H1 (cell line): Measurements from ENCODE around the gene TMC6. TPM values are rescaled to one million over a fixed set of nuclear protein-coding genes. Genes with fewer than 3 reads are reported as not detected.

ENCODE experiments used
- CTCF ChIA-PET: fragments of 300-600 bp; sonication (Branson Sonifier 250); formaldehyde crosslinking; loops from one replicate; lab custom pipeline; 2021; ENCODE audit not compliant: partially characterized antibody; lab: Charles Lee
- POLR2A ChIA-PET: fragments of 300-600 bp; sonication (Branson Sonifier 250); formaldehyde crosslinking; loops from one replicate; lab custom pipeline; 2021; ENCODE audit warnings: inconsistent platforms; ENCODE audit not compliant: partially characterized antibody; lab: Charles Lee
- DNase-seq, 2 experiments: peaks; one replicate each; pipeline versions ENCODE4 v3.0.0 to v3.0.0-alpha.2; 2010 to 2022; ENCODE audit warnings: low spot score in 2 of 2, low read depth in 1 of 2, mixed read lengths in 1 of 2
- FAIRE-seq: peaks from 2 replicates; lab custom pipeline; 2011; peaks lifted over from hg19 to GRCh38; lab: Jason Lieb, UNC
- H2AFZ ChIP-seq: 2 replicates; pipeline ENCODE4 v1.8.1; 2012; ENCODE audit warnings: low read length, inconsistent platforms
- H2AK5ac ChIP-seq: 2 replicates; pipeline ENCODE4 v1.6.1; 2013; ENCODE audit warnings: low read depth, low read length
- H2BK120ac ChIP-seq: replicated peaks from 2 replicates; pipeline ENCODE3; 2013; ENCODE audit warnings: low read depth, low read length, inconsistent platforms
- H2BK12ac ChIP-seq: 2 replicates; pipeline ENCODE4 v1.6.1; 2013; ENCODE audit warnings: low read depth, low read length
- H2BK15ac ChIP-seq: 2 replicates; pipeline ENCODE4 v1.6.1; 2013; ENCODE audit warnings: low read length
- H2BK20ac ChIP-seq: 2 replicates; pipeline ENCODE4 v1.6.1; 2013; ENCODE audit warnings: low read length
- H2BK5ac ChIP-seq: 2 replicates; pipeline ENCODE4 v1.6.1; 2013; ENCODE audit warnings: low read depth, low read length
- H3K14ac ChIP-seq: 2 replicates; pipeline ENCODE4 v1.6.1; 2013; ENCODE audit warnings: inconsistent platforms; ENCODE audit not compliant: insufficient read length
- H3K18ac ChIP-seq: 2 replicates; pipeline ENCODE4 v1.6.1; 2013; ENCODE audit warnings: low read length; ENCODE audit errors: extremely low read depth
- H3K23ac ChIP-seq: 2 replicates; pipeline ENCODE4 v1.6.1; 2013; ENCODE audit warnings: inconsistent platforms; ENCODE audit not compliant: insufficient read length
- H3K23me2 ChIP-seq: 2 replicates; pipeline ENCODE4 v1.6.1; 2013; ENCODE audit warnings: low read depth, low read length
- H3K27ac ChIP-seq: 2 replicates; pipeline ENCODE4 v1.6.1; 2011; ENCODE audit warnings: low read depth, low read length, inconsistent platforms
- H3K27me3 ChIP-seq, 4 experiments: replicated peaks in 1 of 4; 1 replicate in 1 of 4; 2 replicates in 3 of 4; pipeline versions ENCODE4 v1.6.1 to v1.8.1; 2011 to 2013; ENCODE audit warnings: low read length in 3 of 4, mild to moderate bottlenecking in 3 of 4, inconsistent platforms in 2 of 4, mixed read lengths in 2 of 4, moderate library complexity in 1 of 4; ENCODE audit not compliant: control insufficient read depth in 3 of 4, insufficient read depth in 3 of 4; ENCODE audit errors: extremely low read depth in 1 of 4
- H3K36me3 ChIP-seq, 4 experiments: 2 replicates each; pipeline versions ENCODE4 v1.6.1 to v1.8.1; 2011 to 2013; ENCODE audit warnings: mild to moderate bottlenecking in 4 of 4, low read length in 3 of 4, moderate library complexity in 2 of 4, control low read depth in 1 of 4, inconsistent platforms in 1 of 4; ENCODE audit not compliant: insufficient read depth in 4 of 4, control insufficient read depth in 2 of 4
- H3K4ac ChIP-seq: replicated peaks from 2 replicates; pipeline ENCODE3; 2013; ENCODE audit warnings: low read length, low read depth, mixed read lengths, inconsistent platforms; ENCODE audit not compliant: insufficient read length
- H3K4me1 ChIP-seq, 4 experiments: replicated peaks in 1 of 4; 1 replicate in 1 of 4; 2 replicates in 3 of 4; pipeline versions ENCODE4 v1.6.1 to v1.8.1; 2011 to 2013; ENCODE audit warnings: low read length in 3 of 4, inconsistent platforms in 2 of 4, mixed read lengths in 1 of 4; ENCODE audit not compliant: insufficient read depth in 4 of 4, control insufficient read depth in 3 of 4
- H3K4me2 ChIP-seq, 2 experiments: 2 replicates each; pipeline versions ENCODE4 v1.6.1 to v1.8.1; 2011 to 2013; ENCODE audit warnings: low read depth in 2 of 2, low read length in 2 of 2, control low read depth in 1 of 2, inconsistent platforms in 1 of 2, mild to moderate bottlenecking in 1 of 2; ENCODE audit not compliant: insufficient read depth in 1 of 2
- H3K4me3 ChIP-seq, 4 experiments: fragments of 200-600, 300-600 bp in 1 of 4; sonication (generic), shearing (Covaris generic), sonication (Bioruptor Twin) in 1 of 4; 2 replicates each; pipeline versions ENCODE4 v1.5.1 to v1.8.1; 2011 to 2016; ENCODE audit warnings: low read length in 4 of 4, low read depth in 3 of 4, control low read depth in 2 of 4, inconsistent platforms in 2 of 4, mild to moderate bottlenecking in 2 of 4, mixed read lengths in 1 of 4, moderate library complexity in 1 of 4; ENCODE audit not compliant: insufficient read depth in 2 of 4; ENCODE audit errors: extremely low read depth in 1 of 4
- H3K56ac ChIP-seq: replicated peaks from 2 replicates; pipeline ENCODE3; 2013; ENCODE audit warnings: low read depth, mild to moderate bottlenecking, mixed read lengths, low read length, inconsistent platforms; ENCODE audit not compliant: insufficient read length
- H3K79me1 ChIP-seq: 2 replicates; pipeline ENCODE4 v1.6.1; 2013; ENCODE audit warnings: low read depth, low read length, control low read depth
- H3K79me2 ChIP-seq, 2 experiments: 2 replicates each; pipeline versions ENCODE4 v1.6.1 to v1.8.1; 2012 to 2013; ENCODE audit warnings: low read length in 2 of 2, mild to moderate bottlenecking in 2 of 2, inconsistent platforms in 1 of 2; ENCODE audit not compliant: insufficient read depth in 2 of 2, control insufficient read depth in 1 of 2
- H3K9ac ChIP-seq, 4 experiments: replicated peaks in 1 of 4; 1 replicate in 1 of 4; 2 replicates in 3 of 4; pipeline versions ENCODE4 v1.6.1 to v1.8.1; 2011 to 2013; ENCODE audit warnings: low read depth in 3 of 4, low read length in 3 of 4, control low read depth in 2 of 4, mild to moderate bottlenecking in 2 of 4, moderate library complexity in 2 of 4, inconsistent platforms in 1 of 4; ENCODE audit errors: extremely low read depth in 1 of 4
- H3K9me3 ChIP-seq, 2 experiments: 2 replicates each; pipeline versions ENCODE4 v1.6.1 to v1.8.1; 2012 to 2013; ENCODE audit warnings: mild to moderate bottlenecking in 2 of 2, moderate library complexity in 2 of 2, control low read depth in 1 of 2, inconsistent platforms in 1 of 2, low read depth in 1 of 2, low read length in 1 of 2, mixed read lengths in 1 of 2; ENCODE audit not compliant: insufficient read depth in 2 of 2
- H4K20me1 ChIP-seq, 2 experiments: replicated peaks in 1 of 2; 2 replicates each; pipeline versions ENCODE3 to v1.8.1; 2011 to 2013; ENCODE audit warnings: inconsistent platforms in 2 of 2, low read length in 2 of 2, mild to moderate bottlenecking in 1 of 2; ENCODE audit not compliant: insufficient read depth in 2 of 2, control insufficient read depth in 1 of 2
- H4K5ac ChIP-seq: 2 replicates; pipeline ENCODE4 v1.6.1; 2013; ENCODE audit warnings: low read length, low read depth, mixed read lengths, inconsistent platforms; ENCODE audit not compliant: insufficient read length
- H4K8ac ChIP-seq: 2 replicates; pipeline ENCODE4 v1.8.0; 2013; ENCODE audit warnings: mild to moderate bottlenecking, moderate library complexity, low read length, inconsistent platforms; ENCODE audit not compliant: insufficient read depth; ENCODE audit errors: extremely low read depth
- H4K91ac ChIP-seq: replicated peaks from 2 replicates; pipeline ENCODE3; 2013; ENCODE audit warnings: low read length, mixed read lengths, inconsistent platforms; ENCODE audit not compliant: insufficient read length
- CTBP2 ChIP-seq: IDR thresholded peaks from 2 replicates; pipeline ENCODE4 v1.7.0; 2011; ENCODE audit warnings: borderline replicate concordance, mild to moderate bottlenecking, moderate library complexity, mixed read lengths, low read length; ENCODE audit not compliant: insufficient read depth, insufficient read length
- NANOG ChIP-seq: IDR thresholded peaks from 2 replicates; pipeline ENCODE4 v1.6.1; 2011; ENCODE audit warnings: low read length, low read depth, mild to moderate bottlenecking, inconsistent platforms; ENCODE audit not compliant: insufficient read depth, poor library complexity, severe bottlenecking
- SUZ12 ChIP-seq: fragments of 200-600 bp; sonication (generic); IDR thresholded peaks from 2 replicates; pipeline ENCODE4 v1.6.1; 2012; ENCODE audit warnings: mild to moderate bottlenecking, inconsistent platforms, low read length, moderate library complexity, mixed read lengths
- WGBS, 2 experiments: shearing (Covaris generic) in 1 of 2; methylation state at CpG; one replicate each; pipeline versions ENCODE4 v1.1.6 to v1.1.7; 2013 to 2015; ENCODE audit warnings: low lambda C conversion rate in 2 of 2, mixed read lengths in 2 of 2, inconsistent platforms in 1 of 2, low coverage in 1 of 2, missing lambda C conversion rate in 1 of 2; ENCODE audit not compliant: insufficient replicate concordance in 2 of 2, insufficient coverage in 1 of 2, insufficient read length in 1 of 2; ENCODE audit errors: extremely low coverage in 1 of 2, missing lambda C conversion rate in 1 of 2; 5-methylcytosine and 5-hydroxymethylcytosine counted together
- polyA plus RNA-seq, 7 experiments: library from polyadenylated mRNA; depleted of rRNA in 3 of 7; stranded (reverse) in 5 of 7; unstranded in 2 of 7; fragments of >200 nt in 5 of 7; fragments of 200-250 nt in 2 of 7; gene quantifications; 1 replicate in 5 of 7; 2 replicates in 1 of 7; 4 replicates in 1 of 7; pipeline versions ENCODE4 v1.2.1 to v1.2.3, GENCODE V29; 2011 to 2013; ENCODE audit warnings: missing spikeins in 2 of 7, mixed read lengths in 2 of 7
- total RNA-seq: library from RNA; stranded (reverse); fragmentation: NEBNext Ultra II Directional; extraction: Animal tissue kit (Norgen Biotek cat#: 25700); gene quantifications from 2 replicates; pipeline ENCODE4 v1.2.1, GENCODE V29; 2021

Gene TMC6
- total and polyA plus RNA-seq, 2 of the 8 experiments (the other 6 are each of a cell fraction or from before 2014, with no cell fraction given): 39.4 to 77.6 TPM

GRCh38 chr17:78101112-78101511, 27.4 kb downstream of the TMC6 start:
- Histone ChIP-seq H4K5ac (no peak overlapping the region), H3K27ac (no peak overlapping the region), H2AK5ac (no peak overlapping the region), H3K4me2 (no peak overlapping the region), H4K91ac (no peak overlapping the region), H2BK15ac (no peak overlapping the region), H3K18ac (no peak overlapping the region), H4K8ac (no peak overlapping the region), H3K9me3 (peaks cover 7 to 13% of the 10 kb centered on the region in 2 experiments; a peak in 3 of 4 replicates), H2BK12ac (no peak overlapping the region), H3K14ac (no peak overlapping the region), H3K27me3 (no peaks in the 10 kb centered on the region), H3K79me1 (no peaks in the 10 kb centered on the region), H3K9ac (no peak overlapping the region), H3K4ac (no peak overlapping the region), H2BK5ac (no peak overlapping the region), H3K56ac (no peak overlapping the region), H4K20me1 (no peaks in the 10 kb centered on the region), H3K23me2 (no peaks in the 10 kb centered on the region), H2BK20ac (no peak overlapping the region), H3K23ac (no peak overlapping the region), H3K79me2 (no peaks in the 10 kb centered on the region), H3K4me3 (no peak overlapping the region), H3K36me3 (peaks cover 8 to 75% (median 48%) of the 10 kb centered on the region in 4 experiments; a peak in 7 of 8 replicates), H3K4me1 (no peaks in the 10 kb centered on the region), H2BK120ac (no peak overlapping the region), H2AFZ (no peak overlapping the region)
- WGBS, 2 experiments: 93% methylated on average over 5 of the region's 5 CpGs; no CpG with 5 or more reads in 1 of the 2 experiments
- DNase-seq (no peak), FAIRE-seq (no peak)
- CTCF ChIA-PET: interaction anchor here (2.2 kb wide), 1 partner anchor 12 kb away, joined by 7 read pairs; no protein-coding TSS in a partner anchor
- POLR2A ChIA-PET: interaction anchor here (1.5 kb wide), 1 partner anchor 7 kb away, joined by 3 read pairs; no protein-coding TSS in a partner anchor
- TF ChIP-seq SUZ12 (no peak), CTBP2 (no peak), NANOG (no peak)
